ENCODE measurements around the gene HAPLN3. TPM values are rescaled to one million over a fixed set of nuclear protein-coding genes. Genes with fewer than 3 reads are reported as not detected.

Gene HAPLN3
- total and polyA plus RNA-seq, 2 of the 4 experiments (the other 2 are of a cell fraction): 5.9 to 28.6 TPM

GRCh38 chr15:88897142-88897455 lies 1.8 kb upstream of the HAPLN3 start:
- H3K23ac ChIP-seq (ENCODE audit: low read depth, low read length): no peak overlapping the region
- peak overlapping the region; percentile 85 for H2AK9ac ChIP-seq (replicated peaks; ENCODE audit: low read depth, low read length, poor library complexity)
- H3K9ac ChIP-seq (ENCODE audit: low read depth, low read length): no peak overlapping the region
- H3K9me1 ChIP-seq (ENCODE audit: insufficient read depth, low read length): peaks cover 13% of the 10 kb centered on the region
- CTCF ChIA-PET: no interaction called here
- TF ChIP-seq NFE2L2 (IDR thresholded peaks at IDR 0.05; ENCODE audit: low read depth, low read length): no peak
- no peak for TF ChIP-seq SMC3 (IDR thresholded peaks at IDR 0.05; ENCODE audit: low read depth, low read length)
- no peak for TF ChIP-seq CHD1 (IDR thresholded peaks at IDR 0.05; ENCODE audit: low read depth, low read length)
- no peak for TF ChIP-seq MAFK (IDR thresholded peaks at IDR 0.05; ENCODE audit: low read depth, low read length)
- TF ChIP-seq RCOR1 (IDR thresholded peaks at IDR 0.05; ENCODE audit: insufficient replicate concordance, low read length): no peak
- no peak for TF ChIP-seq RAD21 (IDR thresholded peaks at IDR 0.05; ENCODE audit: low read length)
- no peak for TF ChIP-seq MAZ (IDR thresholded peaks at IDR 0.05; ENCODE audit: borderline replicate concordance, low read depth, low read length)
- TF ChIP-seq CTCF (conservative IDR thresholded peaks at IDR 0.05; ENCODE audit: low read depth, low read length): no peak
- TF ChIP-seq POLR2A (IDR thresholded peaks at IDR 0.05; ENCODE audit: low read depth, low read length): no peak
- TF ChIP-seq FOS (IDR thresholded peaks at IDR 0.05; ENCODE audit: low read depth, low read length): no peak
- no peak for TF ChIP-seq RFX5 (IDR thresholded peaks at IDR 0.05; ENCODE audit: low read depth, low read length)
- TF ChIP-seq ELK1 (IDR thresholded peaks at IDR 0.05; ENCODE audit: borderline replicate concordance, low read depth, low read length): no peak
- TF ChIP-seq USF2 (IDR thresholded peaks at IDR 0.05; ENCODE audit: low read depth, low read length): no peak
- no peak overlapping the region for H3K4me3 ChIP-seq (ENCODE audit: insufficient read depth, low read depth, low read length)
- no peak overlapping the region for H3K18ac ChIP-seq (ENCODE audit: low read depth, low read length)
- DNase-seq: no peak
- H3K27ac ChIP-seq (ENCODE audit: insufficient read depth, low read length): no peak overlapping the region
- peak; percentile 2; the same call in 1 of the 2 replicates for ATAC-seq (ENCODE audit: low read depth)
- no peak overlapping the region for H2BK20ac ChIP-seq (ENCODE audit: low read depth, low read length)
- no peaks in the 10 kb centered on the region for H3K9me3 ChIP-seq (ENCODE audit: control insufficient read depth, insufficient read depth, low read length)
- H3K56ac ChIP-seq (ENCODE audit: extremely low read depth, insufficient read depth, low read length): no peak overlapping the region
- dilution Hi-C loops (cut with HindIII; ENCODE audit: low sequenced_read_pairs, unreplicated experiment): no loop called here
- peaks cover 28% of the 10 kb centered on the region for H3K36me3 ChIP-seq (ENCODE audit: control insufficient read depth, insufficient read depth, low read length)
- 0% methylated on average over 1 of the region's 8 CpGs; no CpG with 5 or more reads in 1 of the 2 experiments for WGBS, 2 experiments (ENCODE audit: extremely low coverage in 2 of 2, insufficient read length in 1 of 2)
- in situ Hi-C loops (cut with MboI; ENCODE audit: low sequenced_read_pairs): no loop called here
- peak overlapping the region; percentile 60; the same call in 1 of the 2 replicates for H3K4ac ChIP-seq (ENCODE audit: low read depth, low read length)
- H3K4me2 ChIP-seq (ENCODE audit: low read depth, low read length): no peak overlapping the region; the same call in 1 of the 2 replicates
- 0 out of 2 replicates have a peak overlapping the region, but pooled peaks have one; percentile 36 for H3K14ac ChIP-seq (replicated peaks; ENCODE audit: low read depth, low read length)
- no peak overlapping the region for H4K5ac ChIP-seq (ENCODE audit: low read depth, low read length)
- POLR2A ChIA-PET (ENCODE audit: unreplicated experiment): interaction anchor here (0.5 kb wide), 1 partner anchor 161 kb away, joined by 4 read pairs; no protein-coding TSS in a partner anchor
- no TSS peak for BruUV-seq (replicated peaks)
- H3K79me1 ChIP-seq (ENCODE audit: low read depth in 1 of 2, low read length in 2 of 2): peaks cover 11 to 30% of the 10 kb centered on the region in 2 experiments; a peak in 3 of 4 replicates
- H2AK5ac ChIP-seq (ENCODE audit: low read depth, low read length): no peak overlapping the region
- peak overlapping the region; percentile 78 for H2AFZ ChIP-seq (replicated peaks; ENCODE audit: low read length, poor library complexity)
- no peak overlapping the region for H2BK15ac ChIP-seq (ENCODE audit: low read depth, low read length)
- no peak overlapping the region for H2BK120ac ChIP-seq (ENCODE audit: low read depth, low read length)
- H4K8ac ChIP-seq (ENCODE audit: low read depth in 2 of 2, low read length in 2 of 2): peak overlapping the region in 1 of 2 experiments; percentile 47; a peak in 1 of 4 replicates
- no peak overlapping the region for H2BK5ac ChIP-seq (ENCODE audit: low read depth, low read length, poor library complexity, severe bottlenecking)
- H3K27me3 ChIP-seq (ENCODE audit: control insufficient read depth, insufficient read depth, low read length): no peaks in the 10 kb centered on the region
- H4K91ac ChIP-seq (ENCODE audit: insufficient read depth, low read depth, low read length): 0 out of 2 replicates have a peak overlapping the region, but pooled peaks have one; percentile 24
- H4K20me1 ChIP-seq (ENCODE audit: insufficient read depth, low read length): peaks cover 47% of the 10 kb centered on the region
- peaks cover 14% of the 10 kb centered on the region for H3K4me1 ChIP-seq (ENCODE audit: control insufficient read depth, insufficient read depth, low read length)
- intact Hi-C loops (cut with micrococcal nuclease): loop anchor here (1.0 kb wide), 2 partner anchors 236 to 240 kb away; no protein-coding TSS in a partner anchor

Data from IMR-90 (cell line).